Suprapubic skin (tissue), 4 donors: ENCODE results near the gene ZNF98. TPM values are rescaled to one million over a fixed set of nuclear protein-coding genes. Genes with fewer than 3 reads are reported as not detected.

ENCODE experiments used
- DNase-seq, 2 donors: peaks; one replicate each; pipeline ENCODE4 v3.0.0-alpha.2; 2019; ENCODE audit warnings: low spot score in 2 of 2
- H3K27ac ChIP-seq: fragments of 200-600 bp; sonication (generic); one replicate; pipeline ENCODE4 v1.5.1; 2019
- H3K27me3 ChIP-seq: fragments of 200-600 bp; sonication (generic); one replicate; pipeline ENCODE4 v1.5.1; 2019
- H3K36me3 ChIP-seq: fragments of 200-600 bp; sonication (generic); one replicate; pipeline ENCODE4 v1.5.1; 2019
- H3K4me1 ChIP-seq: fragments of 200-600 bp; sonication (generic); one replicate; pipeline ENCODE4 v1.5.1; 2019
- H3K4me3 ChIP-seq: fragments of 200-600 bp; sonication (generic); one replicate; pipeline ENCODE4 v1.5.1; 2019; ENCODE audit warnings: mild to moderate bottlenecking
- H3K9me3 ChIP-seq: fragments of 200-600 bp; sonication (generic); one replicate; pipeline ENCODE4 v1.5.1; 2019
- EP300 ChIP-seq: sonication (generic); formaldehyde crosslinking; IDR thresholded peaks from one replicate; pipeline ENCODE4 v1.6.1; 2017; ENCODE audit warnings: antibody characterized with exemption
- POLR2A ChIP-seq, 2 donors: fragments of 450-650 bp; IDR thresholded peaks; one replicate each; pipeline ENCODE4 v1.6.1; 2017; ENCODE audit warnings: antibody characterized with exemption in 2 of 2, mild to moderate bottlenecking in 2 of 2, moderate library complexity in 2 of 2
- POLR2AphosphoS5 ChIP-seq, 3 donors: sonication (generic); formaldehyde crosslinking; IDR thresholded peaks; one replicate each; pipeline ENCODE4 v1.6.1; 2017; ENCODE audit warnings: antibody characterized with exemption in 3 of 3
- WGBS: methylation state at CpG from one replicate; pipeline ENCODE4 v1.1.5; 2018; 5-methylcytosine and 5-hydroxymethylcytosine counted together
- total RNA-seq, 4 donors: library from RNA; depleted of rRNA; stranded (reverse); fragments of >200 nt; gene quantifications; one replicate each; pipeline ENCODE4 v1.1.0, GENCODE V29; 2016
- TF ChIP-seq, protein P1 (sequence below), 2 donors: fragments of 200-600 bp in 1 of 2; fragments of 450-650 bp in 1 of 2; sonication (generic) in 1 of 2; IDR thresholded peaks; one replicate each; pipeline ENCODE4 v1.5.1; 2016 to 2019; ENCODE audit warnings: antibody characterized with exemption in 2 of 2, mild to moderate bottlenecking in 1 of 2, moderate library complexity in 1 of 2

ZNF98 gene
- total RNA-seq = 1 to 10 TPM in 3 of 4 donors, not detected in 1; 1.9 to 4.5 (median 1.9) TPM

DNA sequence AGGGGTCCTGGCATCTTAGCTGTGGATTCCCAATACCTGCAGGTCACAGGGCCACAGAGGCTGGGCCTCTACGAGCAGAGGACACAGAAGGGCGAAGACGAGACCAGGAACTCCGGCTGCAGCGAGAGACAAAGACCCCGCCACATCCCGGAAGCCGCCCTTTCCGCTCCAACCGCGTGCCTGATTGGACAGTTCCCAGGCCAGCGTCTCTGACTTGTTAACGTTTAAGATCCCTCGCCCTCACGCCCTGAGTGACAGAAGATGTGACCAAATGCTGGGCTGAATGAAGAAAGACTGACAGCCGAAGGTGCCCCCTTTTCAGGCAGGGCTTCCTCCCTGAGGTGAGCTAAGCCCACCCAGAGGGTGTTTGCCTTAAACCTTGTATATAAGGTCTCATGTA, at the start of gene ZNF98:
TSS of gene ZNF98 (minus strand) at position 136 of the 400 bp plus-strand sequence. CDS start at position 14, 122 bp downstream.
- no peak within 1 kb of the TSS for H3K27ac ChIP-seq
- WGBS = 3% methylated on average over 15 of the region's 16 CpGs
- H3K9me3 ChIP-seq = peaks cover 11% of the 10 kb centered on the region
- TF ChIP-seq EP300 (no peak), POLR2AphosphoS5 (IDR thresholded peaks at IDR 0.05) (no peak), POLR2A (IDR thresholded peaks at IDR 0.05) (no peak)
- TF ChIP-seq, protein P1, sequence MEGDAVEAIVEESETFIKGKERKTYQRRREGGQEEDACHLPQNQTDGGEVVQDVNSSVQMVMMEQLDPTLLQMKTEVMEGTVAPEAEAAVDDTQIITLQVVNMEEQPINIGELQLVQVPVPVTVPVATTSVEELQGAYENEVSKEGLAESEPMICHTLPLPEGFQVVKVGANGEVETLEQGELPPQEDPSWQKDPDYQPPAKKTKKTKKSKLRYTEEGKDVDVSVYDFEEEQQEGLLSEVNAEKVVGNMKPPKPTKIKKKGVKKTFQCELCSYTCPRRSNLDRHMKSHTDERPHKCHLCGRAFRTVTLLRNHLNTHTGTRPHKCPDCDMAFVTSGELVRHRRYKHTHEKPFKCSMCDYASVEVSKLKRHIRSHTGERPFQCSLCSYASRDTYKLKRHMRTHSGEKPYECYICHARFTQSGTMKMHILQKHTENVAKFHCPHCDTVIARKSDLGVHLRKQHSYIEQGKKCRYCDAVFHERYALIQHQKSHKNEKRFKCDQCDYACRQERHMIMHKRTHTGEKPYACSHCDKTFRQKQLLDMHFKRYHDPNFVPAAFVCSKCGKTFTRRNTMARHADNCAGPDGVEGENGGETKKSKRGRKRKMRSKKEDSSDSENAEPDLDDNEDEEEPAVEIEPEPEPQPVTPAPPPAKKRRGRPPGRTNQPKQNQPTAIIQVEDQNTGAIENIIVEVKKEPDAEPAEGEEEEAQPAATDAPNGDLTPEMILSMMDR (IDR thresholded peaks at IDR 0.05) = no peak
- no peaks in the 10 kb centered on the region for H3K4me1 ChIP-seq
- H3K36me3 ChIP-seq = no peaks in the 10 kb centered on the region
- no peaks in the 10 kb centered on the region for H3K27me3 ChIP-seq
- H3K4me3 ChIP-seq = peak within 1 kb of the TSS; percentile 30
- DNase-seq = no peak

DNA sequence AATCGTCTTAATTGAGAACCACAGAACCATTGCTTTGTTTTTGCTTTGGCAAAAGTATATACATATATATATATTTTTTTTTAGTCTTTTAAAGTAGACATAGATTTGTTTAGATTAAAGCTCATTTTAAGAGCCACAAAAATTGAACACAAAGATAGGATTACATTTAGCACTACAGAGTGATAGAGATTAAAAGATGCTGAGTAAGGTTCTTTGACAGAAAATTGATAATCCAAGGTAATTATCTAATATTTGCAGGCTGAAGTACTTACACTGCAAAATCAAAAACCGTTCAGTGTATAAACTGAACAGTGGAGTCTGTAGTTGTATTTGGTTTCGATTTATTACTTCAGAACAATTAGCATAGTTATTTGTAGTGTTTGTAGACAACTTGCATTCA, 24.5 kb upstream of the ZNF98 start:
- WGBS = 75% methylated on average over 3 of the region's 3 CpGs
- H3K9me3 ChIP-seq = peaks cover 16% of the 10 kb centered on the region
- H3K27ac ChIP-seq = no peak overlapping the region
- H3K4me3 ChIP-seq = no peak overlapping the region
- H3K4me1 ChIP-seq = no peaks in the 10 kb centered on the region
- no peaks in the 10 kb centered on the region for H3K27me3 ChIP-seq
- DNase-seq = no peak
- H3K36me3 ChIP-seq = no peaks in the 10 kb centered on the region
- TF ChIP-seq POLR2AphosphoS5 (IDR thresholded peaks at IDR 0.05) (no peak), POLR2A (IDR thresholded peaks at IDR 0.05) (no peak), EP300 (no peak)
- TF ChIP-seq, protein P1 (IDR thresholded peaks at IDR 0.05) = no peak

DNA sequence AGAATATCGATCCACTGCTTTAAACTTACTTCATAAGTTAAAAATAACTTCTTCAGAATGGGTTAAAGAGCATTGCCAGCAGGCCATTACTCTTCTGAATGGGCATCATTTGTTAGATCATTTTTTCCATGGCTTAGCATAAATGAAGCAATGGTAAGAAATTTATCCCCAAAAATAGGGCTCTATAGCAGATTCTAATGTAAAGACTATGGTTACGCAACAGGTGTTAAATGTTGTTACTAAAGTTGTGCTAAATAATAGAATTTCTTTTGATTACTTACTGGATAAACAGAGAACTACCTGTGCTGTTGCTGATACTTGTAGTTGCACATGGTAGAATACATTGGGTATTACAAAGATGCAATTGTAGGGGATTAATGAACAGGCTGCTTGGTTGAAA, 15.9 kb upstream of the ZNF98 start:
- 96% methylated on average over 2 of the region's 2 CpGs for WGBS
- DNase-seq = no peak
- peaks cover 42% of the 10 kb centered on the region for H3K9me3 ChIP-seq
- TF ChIP-seq POLR2AphosphoS5 (IDR thresholded peaks at IDR 0.05) = no peak
- no peak for TF ChIP-seq EP300
- TF ChIP-seq, protein P1 (IDR thresholded peaks at IDR 0.05) = no peak
- no peak for TF ChIP-seq POLR2A (IDR thresholded peaks at IDR 0.05)
- H3K4me3 ChIP-seq = no peak overlapping the region
- H3K4me1 ChIP-seq = no peaks in the 10 kb centered on the region
- no peaks in the 10 kb centered on the region for H3K36me3 ChIP-seq
- no peak overlapping the region for H3K27ac ChIP-seq
- H3K27me3 ChIP-seq = no peaks in the 10 kb centered on the region

DNA sequence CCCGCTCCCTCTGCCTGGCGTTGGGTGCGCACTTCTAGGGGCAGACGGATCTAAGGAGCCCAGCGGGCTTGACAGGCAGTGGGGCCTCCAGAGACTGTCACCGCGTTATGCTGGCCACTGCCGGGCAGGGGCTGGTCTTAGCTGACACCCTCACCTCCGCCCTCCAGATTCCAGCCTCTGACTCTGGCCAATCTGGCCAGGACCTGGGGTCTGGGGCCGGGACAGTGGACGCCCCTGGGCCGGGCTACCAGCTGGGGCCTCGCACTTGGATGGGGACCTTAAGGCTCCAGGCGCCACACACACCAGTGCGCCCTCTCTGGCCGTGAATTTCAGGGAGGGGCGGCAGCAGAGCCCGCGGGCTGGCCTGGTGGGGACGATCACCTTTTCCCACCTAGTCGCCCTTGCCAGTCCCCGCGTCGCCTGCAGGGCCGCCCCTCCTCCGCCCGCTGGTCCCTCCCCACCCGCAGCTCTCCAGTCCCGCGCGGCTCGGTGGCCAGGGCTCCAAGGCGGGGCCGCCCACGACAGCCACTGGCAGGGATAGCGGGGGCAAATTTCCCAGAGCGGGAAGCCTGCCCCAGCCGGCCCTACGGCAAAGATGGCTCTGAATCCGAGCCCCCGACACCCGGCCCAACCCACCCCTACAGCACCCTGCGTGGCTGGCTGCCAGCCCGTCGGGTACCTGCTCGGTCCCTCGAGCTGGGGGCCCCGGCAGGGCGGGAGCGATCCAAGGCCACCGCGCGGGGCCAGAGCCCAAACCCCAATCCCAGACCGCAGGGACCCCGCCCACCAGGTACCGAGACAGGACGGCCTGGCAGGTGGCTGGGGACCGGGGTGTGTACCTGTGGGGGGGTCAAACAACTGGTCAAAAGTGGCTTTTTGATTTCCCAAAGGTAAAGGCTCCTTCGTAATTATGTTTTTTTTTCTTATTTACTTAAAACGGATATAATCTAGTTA, 6.1 kb upstream of the ZNF98 start:
- DNase-seq = no peak
- peaks cover 10% of the 10 kb centered on the region for H3K27me3 ChIP-seq
- no peaks in the 10 kb centered on the region for H3K4me1 ChIP-seq
- H3K4me3 ChIP-seq = peak overlapping the region; percentile 7
- H3K9me3 ChIP-seq = peaks cover 10% of the 10 kb centered on the region
- TF ChIP-seq POLR2A (IDR thresholded peaks at IDR 0.05) = no peak
- TF ChIP-seq, protein P1 (IDR thresholded peaks at IDR 0.05) = no peak
- no peak for TF ChIP-seq EP300
- no peak for TF ChIP-seq POLR2AphosphoS5 (IDR thresholded peaks at IDR 0.05)
- no peaks in the 10 kb centered on the region for H3K36me3 ChIP-seq
- H3K27ac ChIP-seq = no peak overlapping the region
- WGBS = 12% methylated on average over 7 of the region's 60 CpGs

DNA sequence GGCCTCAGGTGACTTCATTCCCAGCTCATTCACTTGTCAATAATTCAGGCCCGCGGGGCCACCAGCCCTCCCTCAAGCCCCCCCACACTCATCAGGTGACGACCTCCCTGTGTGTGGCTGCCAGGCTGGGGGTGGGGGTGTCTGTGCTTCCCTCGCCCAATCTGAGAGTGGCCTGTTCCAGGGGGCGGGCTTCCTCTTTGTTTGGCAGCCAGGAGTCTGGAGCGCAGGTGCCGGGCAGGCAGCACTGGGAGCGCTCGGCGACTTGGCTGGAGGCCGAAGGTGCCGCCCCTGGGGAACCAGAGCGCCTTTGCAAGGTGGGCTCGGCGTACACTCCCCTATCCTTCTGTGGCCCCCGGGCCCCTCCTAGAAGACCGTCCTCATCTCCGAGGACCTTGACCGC, 5.4 kb upstream of the ZNF98 start:
- Histone ChIP-seq H3K27ac (no peak overlapping the region), H3K9me3 (peaks cover 8% of the 10 kb centered on the region), H3K27me3 (peaks cover 10% of the 10 kb centered on the region), H3K4me3 (peak overlapping the region; percentile 7), H3K36me3 (no peaks in the 10 kb centered on the region), H3K4me1 (no peaks in the 10 kb centered on the region)
- TF ChIP-seq POLR2AphosphoS5 (IDR thresholded peaks at IDR 0.05) = no peak
- TF ChIP-seq EP300 = no peak
- no peak for TF ChIP-seq POLR2A (IDR thresholded peaks at IDR 0.05)
- TF ChIP-seq, protein P1 (IDR thresholded peaks at IDR 0.05) = no peak
- DNase-seq = no peak
- WGBS = 0% methylated on average over 2 of the region's 19 CpGs
